Endothelial cell (in vitro differentiated cells): ENCODE data around the gene UBC. TPM values are rescaled to one million over a fixed set of nuclear protein-coding genes. Genes with fewer than 3 reads are reported as not detected.
"Not testable (repeated sequence)": the region's sequence is repeated elsewhere in the genome, so short reads cannot be mapped to it uniquely, and the experiment has no call there.

Experiments
- DNase-seq: peaks from one replicate; pipeline ENCODE4 v3.0.0; 2021; ENCODE audit warnings: low spot score
- H3K27ac Mint-ChIP-seq: one replicate; pipeline ENCODE4 v1.8.0; 2021; ENCODE audit warnings: mixed read lengths, inconsistent platforms; ENCODE audit not compliant: unreplicated experiment
- H3K27me3 Mint-ChIP-seq: one replicate; pipeline ENCODE4 v1.8.0; 2021; ENCODE audit warnings: mild to moderate bottlenecking, moderate library complexity, mixed read lengths, inconsistent platforms; ENCODE audit not compliant: unreplicated experiment
- H3K36me3 Mint-ChIP-seq: one replicate; pipeline ENCODE4 v1.8.0; 2021; ENCODE audit warnings: mild to moderate bottlenecking, low read depth, mixed read lengths, inconsistent platforms; ENCODE audit not compliant: unreplicated experiment
- H3K4me1 Mint-ChIP-seq: one replicate; pipeline ENCODE4 v1.8.0; 2021; ENCODE audit warnings: mild to moderate bottlenecking, mixed read lengths, inconsistent platforms; ENCODE audit not compliant: unreplicated experiment
- H3K4me3 Mint-ChIP-seq: one replicate; pipeline ENCODE4 v1.8.0; 2021; ENCODE audit warnings: mild to moderate bottlenecking, mixed read lengths, inconsistent platforms; ENCODE audit not compliant: unreplicated experiment
- H3K9me3 Mint-ChIP-seq: one replicate; pipeline ENCODE4 v1.8.0; 2021; ENCODE audit warnings: mixed read lengths, inconsistent platforms; ENCODE audit not compliant: unreplicated experiment
- CTCF ChIP-seq: fragments of 200-600 bp; sonication (generic); IDR thresholded peaks from one replicate; pipeline ENCODE4 v1.5.0; 2021; ENCODE audit warnings: antibody characterized with exemption; ENCODE audit not compliant: unreplicated experiment
- total RNA-seq: library from RNA; stranded (reverse); fragmentation: NEBNext Ultra II Directional; extraction: Animal tissue kit (Norgen Biotek cat#: 25700); gene quantifications from one replicate; pipeline ENCODE4 v1.2.1, GENCODE V29; 2021; ENCODE audit not compliant: unreplicated experiment

UBC gene
- total RNA-seq, 1 donor from 2014 or later = 765 TPM

DNA sequence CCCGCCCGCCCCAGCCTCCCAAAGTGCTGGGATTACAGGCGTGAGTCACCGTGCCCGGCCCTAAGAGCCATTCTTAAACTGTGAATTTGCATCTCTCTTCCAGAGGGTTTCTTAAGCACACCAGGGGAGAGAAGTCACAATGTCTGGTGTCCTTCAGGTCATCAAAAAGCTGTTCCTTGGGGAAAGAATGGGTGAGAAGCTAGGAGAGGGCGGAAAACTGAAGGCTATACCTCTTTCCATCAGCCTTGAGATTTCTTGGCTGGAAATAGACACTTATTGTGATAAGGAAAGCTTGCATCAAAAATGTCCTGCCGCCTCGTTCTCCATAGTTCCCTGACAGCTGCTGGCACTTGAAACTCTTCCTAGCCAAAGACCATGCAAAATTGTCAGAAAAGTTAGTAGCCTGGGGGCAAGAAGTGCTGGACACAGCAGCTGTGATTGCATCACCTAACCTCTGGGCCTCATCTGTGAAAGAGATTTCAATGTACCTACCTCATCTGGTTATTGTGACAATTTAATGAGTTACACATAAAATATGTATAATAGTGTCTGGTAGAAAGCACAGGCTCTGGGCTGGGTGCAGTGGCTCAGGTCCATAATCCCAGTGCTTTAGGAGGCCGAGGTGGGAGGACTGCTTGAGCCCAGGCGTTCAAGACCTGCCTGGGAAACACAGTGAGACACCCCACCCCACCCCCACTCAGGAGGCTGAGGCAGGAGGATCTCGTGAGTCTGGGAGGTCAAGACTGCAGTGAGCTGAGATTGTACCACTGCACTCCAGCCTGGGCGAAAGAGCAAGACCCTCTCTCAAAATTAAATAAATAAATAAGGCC, 9.7 kb upstream of the UBC start:
- TF ChIP-seq CTCF = no peak
- Mint-ChIP-seq H3K4me3 (no peak overlapping the region), H3K9me3 (no peaks in the 10 kb centered on the region), H3K27ac (no peak overlapping the region), H3K27me3 (peaks cover 38% of the 10 kb centered on the region), H3K4me1 (peaks cover 45% of the 10 kb centered on the region), H3K36me3 (peaks cover 17% of the 10 kb centered on the region)
- no peak for DNase-seq

GRCh38 chr12:124921200-124922031, 7.0 kb upstream of the UBC start:
- no peak for TF ChIP-seq CTCF
- peaks cover 46% of the 10 kb centered on the region for H3K4me1 Mint-ChIP-seq
- DNase-seq = peak; percentile 56
- H3K36me3 Mint-ChIP-seq = peaks cover 8% of the 10 kb centered on the region
- no peaks in the 10 kb centered on the region for H3K9me3 Mint-ChIP-seq
- H3K27me3 Mint-ChIP-seq = peaks cover 25% of the 10 kb centered on the region
- peak overlapping the region; percentile 85 for H3K4me3 Mint-ChIP-seq
- peak overlapping the region; percentile 94 for H3K27ac Mint-ChIP-seq

- TF ChIP-seq CTCF = no peak
- peaks cover 52% of the 10 kb centered on the region for H3K4me1 Mint-ChIP-seq
- DNase-seq = no peak
- H3K9me3 Mint-ChIP-seq = no peaks in the 10 kb centered on the region
- H3K36me3 Mint-ChIP-seq = peaks cover 8% of the 10 kb centered on the region
- H3K4me3 Mint-ChIP-seq = peak overlapping the region; percentile 78
- peak overlapping the region; percentile 94 for H3K27ac Mint-ChIP-seq
- H3K27me3 Mint-ChIP-seq = peaks cover 26% of the 10 kb centered on the region
These were observed 6.0 kb upstream of the UBC start for GRCh38 chr12:124920353-124920935.

DNA sequence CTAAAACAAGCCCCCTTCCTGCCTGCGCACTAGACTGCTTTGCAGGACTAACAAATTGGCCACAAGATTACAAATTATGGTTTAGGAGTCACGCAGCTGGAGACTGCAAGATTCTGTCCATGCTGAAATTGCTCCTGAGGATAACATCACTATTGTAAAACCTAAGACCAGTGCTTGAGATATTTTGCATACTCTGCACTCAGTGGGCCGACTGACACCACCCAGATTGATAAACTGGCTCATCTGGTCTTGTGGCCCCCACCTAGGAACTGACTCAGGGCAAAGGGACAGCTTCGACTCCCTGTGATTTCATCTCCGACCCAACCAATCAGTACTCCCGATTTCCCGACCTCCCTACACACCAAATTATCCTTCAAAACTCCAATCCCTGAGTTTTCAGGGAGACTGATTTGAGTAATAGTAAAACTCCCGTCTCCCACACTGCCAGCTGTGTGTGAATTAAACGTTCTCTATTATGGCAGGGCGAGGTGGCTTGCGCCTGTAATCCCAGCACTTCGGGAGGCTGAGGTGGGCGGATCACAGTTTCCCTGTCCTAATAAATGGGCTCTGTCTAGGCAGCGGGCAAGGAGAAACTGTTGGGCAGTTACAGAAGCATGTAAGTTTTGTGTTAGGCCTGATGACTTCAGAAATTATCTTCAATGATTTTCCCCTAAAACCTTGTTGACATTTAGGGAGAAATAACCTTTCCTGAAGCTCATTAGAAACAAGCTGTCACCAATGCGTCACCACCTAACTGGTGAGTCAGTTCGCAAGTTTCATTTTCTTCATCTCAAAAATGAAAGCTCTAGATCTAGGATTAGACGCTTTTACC, 5.3 kb upstream of the UBC start:
- no peak for TF ChIP-seq CTCF
- Mint-ChIP-seq H3K4me1 (peaks cover 55% of the 10 kb centered on the region), H3K9me3 (no peaks in the 10 kb centered on the region), H3K4me3 (peak overlapping the region; percentile 62), H3K27ac (peak overlapping the region; percentile 92), H3K27me3 (peaks cover 26% of the 10 kb centered on the region), H3K36me3 (peaks cover 8% of the 10 kb centered on the region)
- DNase-seq = no peak

- Mint-ChIP-seq H3K27me3 (peaks cover 37% of the 10 kb centered on the region), H3K36me3 (peaks cover 18% of the 10 kb centered on the region), H3K4me1 (peaks cover 65% of the 10 kb centered on the region), H3K27ac (peak overlapping the region; percentile 100)
- DNase-seq, H3K4me3 Mint-ChIP-seq, H3K9me3 Mint-ChIP-seq: not testable (repeated sequence)
These were observed 4.2 kb upstream of the UBC start for GRCh38 chr12:124918622-124918988.
